HepG2 (cell line): ENCODE measurements around the gene USF2. TPM values are rescaled to one million over a fixed set of nuclear protein-coding genes. Genes with fewer than 3 reads are reported as not detected.

ENCODE experiments used
- ATAC-seq: fragments of 200-7000 bp; cut with Tn5 transposase; 3 replicates; pipeline ENCODE4 v1.9.1; 2020; ENCODE audit warnings: mild to moderate bottlenecking, moderate library complexity
- BruUV-seq: library from RNA; stranded (reverse); fragments of 400-500 nt; replicated peaks from 2 replicates; lab custom pipeline; 2021; lab: Mats Ljungman, UMichigan
- CTCF ChIA-PET: fragments of 300-600 bp; formaldehyde crosslinking; extraction: SDS; loops from one replicate; lab custom pipeline; 2021; ENCODE audit warnings: low total read pairs, inconsistent platforms, low intra/inter-chr PET ratio; lab: Yijun Ruan, JAX
- POLR2A ChIA-PET: fragments of 350-600 bp; sonication (Branson Sonifier 250); formaldehyde crosslinking; loops from one replicate; lab custom pipeline; 2020; ENCODE audit warnings: antibody characterized with exemption, inconsistent platforms; lab: Yijun Ruan, JAX
- DNase-seq: peaks from one replicate; pipeline ENCODE4 v3.0.0-alpha.2; 2015; ENCODE audit warnings: low spot score
- FAIRE-seq: peaks from 3 replicates; lab custom pipeline; 2011; peaks lifted over from hg19 to GRCh38; lab: Jason Lieb, UNC
- H2AFZ ChIP-seq: one replicate; pipeline ENCODE4 v1.6.1; 2011; ENCODE audit warnings: low read length, inconsistent platforms
- H3K27ac ChIP-seq: fragments of 300-600 bp; 3 replicates; pipeline ENCODE4 v1.8.0; 2011; ENCODE audit warnings: mixed run types, mild to moderate bottlenecking, mixed read lengths, low read length, inconsistent platforms; ENCODE audit not compliant: insufficient read depth; ENCODE audit errors: extremely low read length
- H3K27me3 ChIP-seq, 2 experiments: fragments of 200-600 bp in 1 of 2; 2 replicates in 1 of 2; 3 replicates in 1 of 2; pipeline versions ENCODE4 v1.6.0 to v1.8.0; 2011; ENCODE audit warnings: low read length in 2 of 2, mild to moderate bottlenecking in 2 of 2, moderate library complexity in 2 of 2, inconsistent platforms in 1 of 2; ENCODE audit not compliant: insufficient read depth in 2 of 2, control insufficient read depth in 1 of 2
- H3K36me3 ChIP-seq, 2 experiments: fragments of 200-600 bp in 1 of 2; replicated peaks in 1 of 2; 2 replicates in 1 of 2; 3 replicates in 1 of 2; pipeline versions ENCODE4 v1.5.1 to v1.8.0; 2011; ENCODE audit warnings: low read length in 2 of 2, inconsistent platforms in 1 of 2; ENCODE audit not compliant: insufficient read depth in 2 of 2, control insufficient read depth in 1 of 2
- H3K4me1 ChIP-seq: 2 replicates; pipeline ENCODE4 v1.5.1; 2012; ENCODE audit warnings: low read length, inconsistent platforms; ENCODE audit not compliant: insufficient read depth
- H3K4me2 ChIP-seq: 2 replicates; pipeline ENCODE4 v1.6.0; 2011; ENCODE audit warnings: low read depth, low read length, inconsistent platforms
- H3K4me3 ChIP-seq, 3 experiments: fragments of 200-600 bp in 1 of 3; sonication (generic), shearing (Covaris generic) in 1 of 3; replicated peaks in 1 of 3; 2 replicates each; pipeline ENCODE4 v1.5.1; 2011 to 2016; ENCODE audit warnings: low read length in 3 of 3, inconsistent platforms in 2 of 3, low read depth in 2 of 3, mild to moderate bottlenecking in 2 of 3, control low read depth in 1 of 3, mixed read lengths in 1 of 3; ENCODE audit not compliant: insufficient read depth in 1 of 3
- H3K79me2 ChIP-seq: one replicate; pipeline ENCODE4 v1.6.1; 2011; ENCODE audit warnings: low read length, inconsistent platforms; ENCODE audit not compliant: insufficient read depth
- H3K9ac ChIP-seq: 2 replicates; pipeline ENCODE4 v1.6.0; 2011; ENCODE audit warnings: mild to moderate bottlenecking, low read depth, low read length, inconsistent platforms; ENCODE audit not compliant: insufficient read depth
- H3K9me3 ChIP-seq: 2 replicates; pipeline ENCODE4 v1.5.1; 2012; ENCODE audit warnings: mild to moderate bottlenecking, low read length
- H4K20me1 ChIP-seq: 2 replicates; pipeline ENCODE4 v1.6.0; 2011; ENCODE audit warnings: inconsistent platforms, mild to moderate bottlenecking, low read length, moderate library complexity; ENCODE audit not compliant: insufficient read depth
- CREM ChIP-seq, 2 experiments: sonication (generic) in 1 of 2; formaldehyde crosslinking in 1 of 2; IDR thresholded peaks; 2 replicates each; pipeline versions ENCODE4 v1.4.0 to v1.6.1; 2016 to 2020; ENCODE audit warnings: antibody characterized with exemption in 1 of 2, mild to moderate bottlenecking in 1 of 2, missing genetic modification reagents in 1 of 2
- FOSL2 ChIP-seq: sonication (generic); formaldehyde crosslinking; IDR thresholded peaks from 2 replicates; pipeline ENCODE4 v1.4.0; 2020; ENCODE audit warnings: missing genetic modification reagents
- HDAC6 ChIP-seq: fragments of 200-600 bp; sonication (generic); IDR thresholded peaks from 2 replicates; pipeline ENCODE4 v1.7.0; 2017; ENCODE audit warnings: mild to moderate bottlenecking, antibody characterized with exemption, low read length, low read depth
- KIAA2018 ChIP-seq: sonication (generic); formaldehyde crosslinking; IDR thresholded peaks from 2 replicates; pipeline ENCODE4 v1.5.0; 2020; ENCODE audit warnings: mild to moderate bottlenecking, missing genetic modification reagents, borderline replicate concordance
- TFDP2 ChIP-seq: sonication (generic); formaldehyde crosslinking; IDR thresholded peaks from 2 replicates; pipeline ENCODE4 v1.4.0; 2020; ENCODE audit warnings: missing genetic modification reagents
- ZBTB7B ChIP-seq: sonication (generic); formaldehyde crosslinking; IDR thresholded peaks from 2 replicates; pipeline ENCODE4 v1.4.0; 2020; ENCODE audit warnings: missing genetic modification reagents
- ZNF343 ChIP-seq: sonication (generic); formaldehyde crosslinking; IDR thresholded peaks from 2 replicates; pipeline ENCODE4 v1.4.0; 2020; ENCODE audit warnings: mild to moderate bottlenecking, missing genetic modification reagents
- WGBS: methylation state at CpG from one replicate; pipeline ENCODE4 v1.1.6; 2017; ENCODE audit warnings: low lambda C conversion rate; 5-methylcytosine and 5-hydroxymethylcytosine counted together
- in situ Hi-C: cut with HindIII; loops from 2 replicates; pipeline ENCODE4 v1.10.0; 2017; ENCODE audit warnings: low pct_unique_long_range_greater_than_20kb; ENCODE audit not compliant: extremely low pct_ligation_motif_present
- intact Hi-C: fragments of 100-400 bp; cut with micrococcal nuclease; formaldehyde crosslinking; loops from one replicate; pipeline ENCODE4 v1.10.0; 2022; ENCODE audit not compliant: unreplicated experiment
- polyA plus RNA-seq, 8 experiments: library from polyadenylated mRNA; depleted of rRNA in 3 of 8; stranded (reverse) in 7 of 8; unstranded in 1 of 8; fragments of >200 nt; fragmentation: Illumina TruSeq in 4 of 8; extraction: Trizol in 4 of 8; gene quantifications; 2 replicates each; pipeline versions ENCODE4 v1.2.1 to v1.2.3, GENCODE V29; 2011 to 2016; ENCODE audit warnings: low read depth in 4 of 8, missing spikeins in 1 of 8, mixed read lengths in 1 of 8; ENCODE audit not compliant: insufficient read depth in 1 of 8
- total RNA-seq, 5 experiments: library from RNA; depleted of rRNA; stranded (reverse); fragments of >200 nt; fragmentation: Illumina TruSeq; extraction: Trizol; gene quantifications; 2 replicates each; pipeline ENCODE4 v1.2.3, GENCODE V29; 2016; ENCODE audit warnings: low read depth in 1 of 5

The USF2 gene
- total and polyA plus RNA-seq, 2 of the 13 experiments (the other 11 are each of a cell fraction or from before 2014, with no cell fraction given), result 54.9 to 106 TPM

GRCh38 chr19:35320065-35320713 lies 51.4 kb downstream of the USF2 start (continued):
- TF ChIP-seq KIAA2018 (CRISPR knock-in tag) (no peak), ZBTB7B (CRISPR knock-in tag) (no peak)

GRCh38 chr19:35321291-35321690 lies 52.5 kb downstream of the USF2 start:
- in situ Hi-C loops (no loop called here), intact Hi-C loops (no loop called here)
- peaks cover 49% of the 10 kb centered on the region for H3K4me1 ChIP-seq
- no peaks in the 10 kb centered on the region for H4K20me1 ChIP-seq
- ChIA-PET POLR2A (no interaction called here), CTCF (no interaction called here)
- no TSS peak for BruUV-seq
- no peaks in the 10 kb centered on the region for H3K27me3 ChIP-seq
- H3K9ac ChIP-seq, result no peak overlapping the region
- no peaks in the 10 kb centered on the region for H3K79me2 ChIP-seq
- no peaks in the 10 kb centered on the region for H3K9me3 ChIP-seq
- ATAC-seq, result no peak
- no peak overlapping the region for H3K4me2 ChIP-seq
- H2AFZ ChIP-seq, result no peak overlapping the region
- no peaks in the 10 kb centered on the region for H3K36me3 ChIP-seq
- DNase-seq, result no peak
- no peak for FAIRE-seq
- H3K4me3 ChIP-seq, result no peak overlapping the region
- H3K27ac ChIP-seq, result no peak overlapping the region
- 91% methylated on average over 2 of the region's 2 CpGs for whole genome bisulfite sequencing
- TF ChIP-seq HDAC6, result no peak
- TF ChIP-seq TFDP2 (CRISPR knock-in tag), result no peak
- TF ChIP-seq FOSL2 (CRISPR knock-in tag), result no peak
- no peak for TF ChIP-seq ZNF343
- TF ChIP-seq CREM (IDR thresholded peaks at IDR 0.05), result no peak
- TF ChIP-seq CREM (CRISPR knock-in tag; IDR thresholded peaks at IDR 0.05), result no peak
